ENCODE results near the gene PCDHB15. TPM values are rescaled to one million over a fixed set of nuclear protein-coding genes. Genes with fewer than 3 reads are reported as not detected.
"Not testable (repeated sequence)": the region's sequence is repeated elsewhere in the genome, so short reads cannot be mapped to it uniquely, and the experiment has no call there.

PCDHB15 gene
- total RNA-seq, result not detected

- Mint-ChIP-seq H3K27me3 (peaks cover 0 to 10% of the 10 kb centered on the region in 2 donors), H3K36me3 (peaks cover 41% of the 10 kb centered on the region), H3K27ac (no peak within 1 kb of the TSS), H3K4me1 (ENCODE audit: low read depth in 2 of 2) (no peaks in the 10 kb centered on the region), H3K9me3 (peaks cover 21% of the 10 kb centered on the region), H3K4me3 (no peak within 1 kb of the TSS)
- ATAC-seq (no peak), DNase-seq (ENCODE audit: low spot score) (no peak)
Measured at GRCh38 chr5:141245250-141245717, at the start of gene PCDHB15. Gene PCDHB15 (plus strand): TSS chr5:141245395. CDS start chr5:141245579, 184 bp downstream.

GRCh38 chr5:141196363-141196762 is 48.8 kb upstream of the PCDHB15 start:
- H3K4me1 Mint-ChIP-seq (ENCODE audit: low read depth in 2 of 2), result no peaks in the 10 kb centered on the region
- ATAC-seq, result no peak
- no peak overlapping the region for H3K27ac Mint-ChIP-seq
- no peak for DNase-seq (ENCODE audit: low spot score)
- H3K9me3 Mint-ChIP-seq, result peaks cover 10% of the 10 kb centered on the region
- H3K27me3 Mint-ChIP-seq, result peaks cover 12 to 38% of the 10 kb centered on the region in 2 donors
- no peak overlapping the region for H3K4me3 Mint-ChIP-seq
- peaks cover 27% of the 10 kb centered on the region for H3K36me3 Mint-ChIP-seq

- no peak within 1 kb of the TSS for H3K4me3 Mint-ChIP-seq
- no peak for DNase-seq (ENCODE audit: low spot score)
- H3K36me3 Mint-ChIP-seq, result peaks cover 23% of the 10 kb centered on the region
- H3K27me3 Mint-ChIP-seq, result peaks cover 5 to 27% of the 10 kb centered on the region in 2 donors
- peaks cover 10% of the 10 kb centered on the region for H3K9me3 Mint-ChIP-seq
- H3K27ac Mint-ChIP-seq, result no peak within 1 kb of the TSS
- H3K4me1 Mint-ChIP-seq (ENCODE audit: low read depth in 2 of 2), result no peaks in the 10 kb centered on the region
- ATAC-seq, result no peak
Measured at GRCh38 chr5:141199359-141200235, 45.6 kb upstream of the PCDHB15 start, which contains the start of gene PCDHB11. Gene PCDHB11 (plus strand): TSS chr5:141199627. CDS start chr5:141199775, 148 bp downstream.

GRCh38 chr5:141201126-141201525 is 44.1 kb upstream of the PCDHB15 start:
- H3K9me3 Mint-ChIP-seq; ATAC-seq; DNase-seq (ENCODE audit: low spot score); H3K27ac Mint-ChIP-seq; H3K4me3 Mint-ChIP-seq; H3K4me1 Mint-ChIP-seq (ENCODE audit: low read depth in 2 of 2): not testable (repeated sequence)
- Mint-ChIP-seq H3K27me3 (peaks cover 5 to 27% of the 10 kb centered on the region in 2 donors), H3K36me3 (peaks cover 22% of the 10 kb centered on the region)

- not testable (repeated sequence) for ATAC-seq; H3K4me1 Mint-ChIP-seq (ENCODE audit: low read depth in 2 of 2); H3K27ac Mint-ChIP-seq; DNase-seq (ENCODE audit: low spot score); H3K9me3 Mint-ChIP-seq; H3K4me3 Mint-ChIP-seq
- H3K27me3 Mint-ChIP-seq, result peaks cover 5 to 24% of the 10 kb centered on the region in 2 donors
- H3K36me3 Mint-ChIP-seq, result peaks cover 16% of the 10 kb centered on the region
Measured at GRCh38 chr5:141201646-141202045, 43.5 kb upstream of the PCDHB15 start.

- ATAC-seq, result no peak
- Mint-ChIP-seq H3K27me3 (peaks cover 14 to 37% of the 10 kb centered on the region in 2 donors), H3K9me3 (no peaks in the 10 kb centered on the region), H3K36me3 (no peaks in the 10 kb centered on the region), H3K4me3 (no peak within 1 kb of the TSS), H3K27ac (no peak within 1 kb of the TSS), H3K4me1 (ENCODE audit: low read depth in 2 of 2) (no peaks in the 10 kb centered on the region)
- DNase-seq (ENCODE audit: low spot score), result no peak
Measured at GRCh38 chr5:141208478-141208877, 36.7 kb upstream of the PCDHB15 start, which contains the start of gene PCDHB12. Gene PCDHB12 (plus strand): TSS chr5:141208719. CDS start chr5:141208908, 189 bp downstream.

GRCh38 chr5:141210281-141210680 is 34.9 kb upstream of the PCDHB15 start:
- not testable (repeated sequence) for H3K4me3 Mint-ChIP-seq; H3K27ac Mint-ChIP-seq; DNase-seq (ENCODE audit: low spot score); H3K4me1 Mint-ChIP-seq (ENCODE audit: low read depth in 2 of 2); H3K36me3 Mint-ChIP-seq; H3K9me3 Mint-ChIP-seq; ATAC-seq
- H3K27me3 Mint-ChIP-seq, result peaks cover 17 to 37% of the 10 kb centered on the region in 2 donors

GRCh38 chr5:141210849-141211248 is 34.3 kb upstream of the PCDHB15 start:
- H3K27me3 Mint-ChIP-seq, result peaks cover 17 to 37% of the 10 kb centered on the region in 2 donors
- not testable (repeated sequence) for H3K4me1 Mint-ChIP-seq (ENCODE audit: low read depth in 2 of 2); H3K4me3 Mint-ChIP-seq; H3K9me3 Mint-ChIP-seq; H3K27ac Mint-ChIP-seq; ATAC-seq; DNase-seq (ENCODE audit: low spot score); H3K36me3 Mint-ChIP-seq

GRCh38 chr5:141213656-141214339 is 31.4 kb upstream of the PCDHB15 start, which contains the start of gene PCDHB13:
Gene PCDHB13 (plus strand): TSS chr5:141213919. CDS start chr5:141214124, 205 bp downstream.
- not testable (repeated sequence) for H3K4me1 Mint-ChIP-seq (ENCODE audit: low read depth in 2 of 2); H3K27ac Mint-ChIP-seq; H3K4me3 Mint-ChIP-seq; ATAC-seq; H3K9me3 Mint-ChIP-seq; DNase-seq (ENCODE audit: low spot score)
- peaks cover 15 to 26% of the 10 kb centered on the region in 2 donors for H3K27me3 Mint-ChIP-seq
- H3K36me3 Mint-ChIP-seq, result peaks cover 11% of the 10 kb centered on the region

GRCh38 chr5:141214583-141214982 is 30.6 kb upstream of the PCDHB15 start:
- not testable (repeated sequence) for H3K4me1 Mint-ChIP-seq (ENCODE audit: low read depth in 2 of 2)
- H3K27me3 Mint-ChIP-seq, result peaks cover 14 to 22% of the 10 kb centered on the region in 2 donors

GRCh38 chr5:141215504-141215903 is 29.7 kb upstream of the PCDHB15 start:
- Mint-ChIP-seq H3K27me3 (peaks cover 14 to 31% of the 10 kb centered on the region in 2 donors), H3K36me3 (peaks cover 18% of the 10 kb centered on the region)
- H3K4me1 Mint-ChIP-seq (ENCODE audit: low read depth in 2 of 2); H3K4me3 Mint-ChIP-seq; H3K27ac Mint-ChIP-seq; DNase-seq (ENCODE audit: low spot score); ATAC-seq; H3K9me3 Mint-ChIP-seq: not testable (repeated sequence)

More at GRCh38 chr5:141214583-141214982, 30.6 kb upstream of the PCDHB15 start:
- H3K27ac Mint-ChIP-seq; ATAC-seq; DNase-seq (ENCODE audit: low spot score); H3K4me3 Mint-ChIP-seq; H3K9me3 Mint-ChIP-seq: not testable (repeated sequence)
- H3K36me3 Mint-ChIP-seq, result peaks cover 11% of the 10 kb centered on the region

GRCh38 chr5:141216035-141216434 is 29.2 kb upstream of the PCDHB15 start:
- not testable (repeated sequence) for H3K4me3 Mint-ChIP-seq; H3K4me1 Mint-ChIP-seq (ENCODE audit: low read depth in 2 of 2); ATAC-seq; DNase-seq (ENCODE audit: low spot score); H3K27ac Mint-ChIP-seq; H3K9me3 Mint-ChIP-seq
- H3K27me3 Mint-ChIP-seq, result peaks cover 11 to 34% of the 10 kb centered on the region in 2 donors
- peaks cover 18% of the 10 kb centered on the region for H3K36me3 Mint-ChIP-seq

GRCh38 chr5:141223112-141223783 is 21.9 kb upstream of the PCDHB15 start, which contains the start of gene PCDHB14:
Gene PCDHB14 (plus strand): TSS chr5:141223343. CDS start chr5:141223506, 163 bp downstream.
- H3K4me3 Mint-ChIP-seq, result no peak within 1 kb of the TSS
- H3K27ac Mint-ChIP-seq, result no peak within 1 kb of the TSS
- DNase-seq (ENCODE audit: low spot score) (no peak), ATAC-seq (no peak)
- peaks cover 12 to 35% of the 10 kb centered on the region in 2 donors for H3K27me3 Mint-ChIP-seq
- H3K36me3 Mint-ChIP-seq, result peaks cover 11% of the 10 kb centered on the region
- H3K4me1 Mint-ChIP-seq (ENCODE audit: low read depth in 2 of 2), result no peaks in the 10 kb centered on the region
- H3K9me3 Mint-ChIP-seq, result peaks cover 4% of the 10 kb centered on the region
